ENCODE measurements around the gene P2RX3.

GRCh38 chr11:57376095-57377090 lies 38.2 kb downstream of the P2RX3 start:
- TF ChIP-seq GATA2 (IDR thresholded peaks at IDR 0.05; ENCODE audit: low read depth, low read length) = no peak
- TF ChIP-seq GATA3 (IDR thresholded peaks at IDR 0.05; ENCODE audit: low read depth, low read length) = no peak
